ENCODE results near the gene SMCP.

GRCh38 chr1:152932170-152932811, 54.2 kb downstream of the SMCP start:
- TF ChIP-seq POLR2A (IDR thresholded peaks at IDR 0.05): no peak
- TF ChIP-seq, protein P1, sequence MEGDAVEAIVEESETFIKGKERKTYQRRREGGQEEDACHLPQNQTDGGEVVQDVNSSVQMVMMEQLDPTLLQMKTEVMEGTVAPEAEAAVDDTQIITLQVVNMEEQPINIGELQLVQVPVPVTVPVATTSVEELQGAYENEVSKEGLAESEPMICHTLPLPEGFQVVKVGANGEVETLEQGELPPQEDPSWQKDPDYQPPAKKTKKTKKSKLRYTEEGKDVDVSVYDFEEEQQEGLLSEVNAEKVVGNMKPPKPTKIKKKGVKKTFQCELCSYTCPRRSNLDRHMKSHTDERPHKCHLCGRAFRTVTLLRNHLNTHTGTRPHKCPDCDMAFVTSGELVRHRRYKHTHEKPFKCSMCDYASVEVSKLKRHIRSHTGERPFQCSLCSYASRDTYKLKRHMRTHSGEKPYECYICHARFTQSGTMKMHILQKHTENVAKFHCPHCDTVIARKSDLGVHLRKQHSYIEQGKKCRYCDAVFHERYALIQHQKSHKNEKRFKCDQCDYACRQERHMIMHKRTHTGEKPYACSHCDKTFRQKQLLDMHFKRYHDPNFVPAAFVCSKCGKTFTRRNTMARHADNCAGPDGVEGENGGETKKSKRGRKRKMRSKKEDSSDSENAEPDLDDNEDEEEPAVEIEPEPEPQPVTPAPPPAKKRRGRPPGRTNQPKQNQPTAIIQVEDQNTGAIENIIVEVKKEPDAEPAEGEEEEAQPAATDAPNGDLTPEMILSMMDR (IDR thresholded peaks at IDR 0.05): no peak
